ENCODE data around the gene SLX1A.

DNA sequence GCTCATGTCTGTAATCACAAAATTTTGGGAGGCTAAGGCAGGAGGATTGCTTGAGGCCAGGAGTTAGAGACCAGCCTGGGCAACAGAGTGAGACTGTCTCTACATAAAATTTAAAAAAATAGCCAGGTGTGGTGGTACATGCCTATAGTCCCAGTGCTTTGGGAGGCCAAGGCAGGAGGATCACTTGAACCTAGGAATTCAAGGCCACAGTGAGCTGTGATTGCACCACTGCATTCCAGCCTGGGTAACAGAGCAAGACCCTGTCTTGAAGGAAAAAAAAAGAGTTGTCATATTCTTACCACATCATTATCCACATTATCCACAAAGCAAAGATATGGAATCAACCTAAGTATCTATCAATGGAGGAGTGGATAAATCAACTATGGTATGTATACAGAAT lies 49.7 kb upstream of the SLX1A start:
- TF ChIP-seq MXI1 (IDR thresholded peaks at IDR 0.05; ENCODE audit: borderline replicate concordance, low read depth, low read length) (no peak), CTCF (conservative IDR thresholded peaks at IDR 0.05; ENCODE audit: low read depth, low read length) (no peak), MAZ (IDR thresholded peaks at IDR 0.05; ENCODE audit: borderline replicate concordance, low read depth, low read length) (no peak), POLR2A (IDR thresholded peaks at IDR 0.05; ENCODE audit: low read depth, low read length) (no peak), RCOR1 (IDR thresholded peaks at IDR 0.05; ENCODE audit: insufficient replicate concordance, low read length) (no peak), CHD1 (IDR thresholded peaks at IDR 0.05; ENCODE audit: low read depth, low read length) (no peak), SMC3 (IDR thresholded peaks at IDR 0.05; ENCODE audit: low read depth, low read length) (no peak), RAD21 (IDR thresholded peaks at IDR 0.05; ENCODE audit: low read length) (no peak), FOS (IDR thresholded peaks at IDR 0.05; ENCODE audit: low read depth, low read length) (no peak), RFX5 (IDR thresholded peaks at IDR 0.05; ENCODE audit: low read depth, low read length) (no peak), CEBPB (IDR thresholded peaks at IDR 0.05; ENCODE audit: low read depth, low read length) (no peak), MAFK (IDR thresholded peaks at IDR 0.05; ENCODE audit: low read depth, low read length) (no peak)
- TF ChIP-seq, protein P1, sequence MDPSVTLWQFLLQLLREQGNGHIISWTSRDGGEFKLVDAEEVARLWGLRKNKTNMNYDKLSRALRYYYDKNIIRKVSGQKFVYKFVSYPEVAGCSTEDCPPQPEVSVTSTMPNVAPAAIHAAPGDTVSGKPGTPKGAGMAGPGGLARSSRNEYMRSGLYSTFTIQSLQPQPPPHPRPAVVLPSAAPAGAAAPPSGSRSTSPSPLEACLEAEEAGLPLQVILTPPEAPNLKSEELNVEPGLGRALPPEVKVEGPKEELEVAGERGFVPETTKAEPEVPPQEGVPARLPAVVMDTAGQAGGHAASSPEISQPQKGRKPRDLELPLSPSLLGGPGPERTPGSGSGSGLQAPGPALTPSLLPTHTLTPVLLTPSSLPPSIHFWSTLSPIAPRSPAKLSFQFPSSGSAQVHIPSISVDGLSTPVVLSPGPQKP (IDR thresholded peaks at IDR 0.05; ENCODE audit: borderline replicate concordance, low read depth, low read length) = no peak
